ENCODE results near the gene RXYLT1. TPM values are rescaled to one million over a fixed set of nuclear protein-coding genes. Genes with fewer than 3 reads are reported as not detected.
A peak's percentile ranks its signal among the peaks of the same experiment; 100 is the strongest.

The RXYLT1 gene
- total and polyA plus RNA-seq, 2 of the 8 experiments (the other 6 are each of a cell fraction or from before 2014, with no cell fraction given) = 3.8 to 10.9 TPM

- Histone ChIP-seq H3K56ac (replicated peaks; ENCODE audit: insufficient read length, low read depth, low read length) (no peak overlapping the region), H3K23ac (ENCODE audit: insufficient read length) (peak overlapping the region; percentile 17), H2AK5ac (ENCODE audit: low read depth, low read length) (no peak overlapping the region), H3K9ac (replicated peaks in 1 of 4; ENCODE audit: extremely low read depth in 1 of 4, low read depth in 3 of 4, low read length in 3 of 4) (no peak overlapping the region), H2BK120ac (replicated peaks; ENCODE audit: low read depth, low read length) (no peak overlapping the region), H2BK20ac (ENCODE audit: low read length) (no peak overlapping the region), H3K18ac (ENCODE audit: extremely low read depth, low read length) (no peak overlapping the region), H4K8ac (ENCODE audit: extremely low read depth, insufficient read depth, low read length) (no peak overlapping the region), H3K4me2 (ENCODE audit: insufficient read depth in 1 of 2, low read depth in 2 of 2, low read length in 2 of 2) (no peak overlapping the region), H2BK5ac (ENCODE audit: low read depth, low read length) (no peak overlapping the region), H2BK15ac (ENCODE audit: low read length) (no peak overlapping the region), H3K79me2 (ENCODE audit: control insufficient read depth in 1 of 2, insufficient read depth in 2 of 2, low read length in 2 of 2) (no peaks in the 10 kb centered on the region), H3K4ac (replicated peaks; ENCODE audit: insufficient read length, low read depth, low read length) (no peak overlapping the region), H3K23me2 (ENCODE audit: low read depth, low read length) (no peaks in the 10 kb centered on the region; the same call in 1 of the 2 replicates), H3K4me1 (replicated peaks in 1 of 4; ENCODE audit: control insufficient read depth in 3 of 4, insufficient read depth in 4 of 4, low read length in 3 of 4) (no peaks in the 10 kb centered on the region), H3K27me3 (replicated peaks in 1 of 4; ENCODE audit: control insufficient read depth in 3 of 4, extremely low read depth in 1 of 4, insufficient read depth in 3 of 4, low read length in 3 of 4) (no peaks in the 10 kb centered on the region), H3K36me3 (ENCODE audit: control insufficient read depth in 2 of 4, insufficient read depth in 4 of 4, low read length in 3 of 4) (no peaks in the 10 kb centered on the region), H4K91ac (replicated peaks; ENCODE audit: insufficient read length, low read length) (no peak overlapping the region), H4K20me1 (replicated peaks in 1 of 2; ENCODE audit: control insufficient read depth in 1 of 2, insufficient read depth in 2 of 2, low read length in 2 of 2) (no peaks in the 10 kb centered on the region), H2AFZ (ENCODE audit: low read length) (no peak overlapping the region), H4K5ac (ENCODE audit: insufficient read length, low read depth, low read length) (no peak overlapping the region), H3K27ac (ENCODE audit: low read depth, low read length) (no peak overlapping the region), H3K79me1 (ENCODE audit: low read depth, low read length) (no peaks in the 10 kb centered on the region), H3K4me3 (ENCODE audit: extremely low read depth in 1 of 4, insufficient read depth in 2 of 4, low read depth in 3 of 4, low read length in 4 of 4) (no peak overlapping the region), H3K9me3 (ENCODE audit: insufficient read depth in 2 of 2, low read depth in 1 of 2, low read length in 1 of 2) (no peaks in the 10 kb centered on the region), H3K14ac (ENCODE audit: insufficient read length) (no peak overlapping the region), H2BK12ac (ENCODE audit: low read depth, low read length) (no peak overlapping the region)
- POLR2A ChIA-PET (ENCODE audit: partially characterized antibody) = no interaction called here
- WGBS, 2 experiments (ENCODE audit: extremely low coverage in 1 of 2, insufficient coverage in 1 of 2, insufficient read length in 1 of 2, insufficient replicate concordance in 2 of 2, low coverage in 1 of 2, low lambda C conversion rate in 2 of 2, missing lambda C conversion rate in 1 of 2) = 83% methylated on average over 2 of the region's 2 CpGs; no CpG with 5 or more reads in 1 of the 2 experiments
- DNase-seq (ENCODE audit: low read depth in 1 of 2, low spot score in 2 of 2) (no peak), FAIRE-seq (no peak)
- CTCF ChIA-PET (ENCODE audit: partially characterized antibody) = no interaction called here
- TF ChIP-seq NANOG (IDR thresholded peaks at IDR 0.05; ENCODE audit: insufficient read depth, low read depth, low read length, poor library complexity, severe bottlenecking) = no peak
- no peak for TF ChIP-seq SP2 (IDR thresholded peaks at IDR 0.05; ENCODE audit: low read length)
These were observed 31.6 kb downstream of the RXYLT1 start for GRCh38 chr12:63811334-63811733.
